Natural killer cell (primary cell): ENCODE measurements around the gene ARRDC1. TPM values are rescaled to one million over a fixed set of nuclear protein-coding genes. Genes with fewer than 3 reads are reported as not detected.

ENCODE experiments used
- ATAC-seq, 3 donors: fragments of 150-1000 bp in 2 of 3; fragments of 200-7000 bp in 1 of 3; cut with Tn5 transposase; 1 replicate in 1 of 3; 2 replicates in 2 of 3; pipeline ENCODE4 v1.10.0; 2021; ENCODE audit warnings: mild to moderate bottlenecking in 2 of 3, moderate library complexity in 2 of 3
- DNase-seq, 2 donors: peaks; one replicate each; pipeline versions ENCODE4 v3.0.0 to v3.0.0-alpha.2; 2013 to 2021; ENCODE audit warnings: mixed read lengths in 1 of 2
- H3K27ac ChIP-seq: one replicate; pipeline ENCODE4 v1.5.1; 2013; ENCODE audit warnings: mild to moderate bottlenecking, low read length
- H3K27me3 ChIP-seq: one replicate; pipeline ENCODE4 v1.6.1; 2013; ENCODE audit warnings: low read length; ENCODE audit not compliant: control insufficient read depth, insufficient read depth
- H3K36me3 ChIP-seq: one replicate; pipeline ENCODE4 v1.6.1; 2013; ENCODE audit warnings: low read length; ENCODE audit not compliant: control insufficient read depth, insufficient read depth
- H3K4me1 ChIP-seq: one replicate; pipeline ENCODE4 v1.6.1; 2013; ENCODE audit warnings: low read length; ENCODE audit not compliant: control insufficient read depth, insufficient read depth
- H3K4me3 ChIP-seq: one replicate; pipeline ENCODE4 v1.5.1; 2013; ENCODE audit warnings: low read length
- H3K9me3 ChIP-seq: one replicate; pipeline ENCODE4 v1.6.1; 2013; ENCODE audit warnings: low read length; ENCODE audit not compliant: control insufficient read depth, insufficient read depth
- H3K27ac Mint-ChIP-seq, 2 donors: one replicate each; pipeline ENCODE4 v1.8.0; 2022; ENCODE audit warnings: mild to moderate bottlenecking in 2 of 2, mixed read lengths in 2 of 2, moderate library complexity in 1 of 2
- H3K27me3 Mint-ChIP-seq, 2 donors: one replicate each; pipeline ENCODE4 v1.8.0; 2022; ENCODE audit warnings: low read depth in 2 of 2, mixed read lengths in 2 of 2
- H3K36me3 Mint-ChIP-seq: one replicate; pipeline ENCODE4 v1.8.0; 2022; ENCODE audit warnings: mixed read lengths
- H3K4me1 Mint-ChIP-seq, 2 donors: one replicate each; pipeline ENCODE4 v1.8.0; 2022; ENCODE audit warnings: mixed read lengths in 2 of 2
- H3K4me3 Mint-ChIP-seq: one replicate; pipeline ENCODE4 v1.8.0; 2022; ENCODE audit warnings: mild to moderate bottlenecking, moderate library complexity, mixed read lengths
- H3K9me3 Mint-ChIP-seq, 2 donors: one replicate each; pipeline ENCODE4 v1.8.0; 2022; ENCODE audit warnings: mixed read lengths in 2 of 2
- CTCF ChIP-seq: fragments of 200-600 bp; IDR thresholded peaks from one replicate; pipeline ENCODE4 v1.8.0; 2022; ENCODE audit warnings: antibody characterized with exemption
- WGBS: methylation state at CpG from one replicate; pipeline ENCODE4 v1.1.7; 2013; ENCODE audit warnings: missing lambda C conversion rate; ENCODE audit not compliant: insufficient coverage; 5-methylcytosine and 5-hydroxymethylcytosine counted together
- intact Hi-C: fragments of 100-400 bp; cut with micrococcal nuclease; formaldehyde crosslinking; loops from one replicate; pipeline ENCODE4 v1.14.2; 2022
- total RNA-seq, 4 donors: library from RNA; stranded (reverse); fragments of 120-200 nt in 1 of 4; gene quantifications; one replicate each; pipeline versions ENCODE4 v1.2.3 to v1.2.4, GENCODE V29; 2013 to 2022

Gene ARRDC1
- total RNA-seq, 3 donors from 2014 or later (not counting 1 experiment from before 2014, with no cell fraction given): 80.7 to 105 (median 92.9) TPM

GRCh38 chr9:137570566-137570965, 34.9 kb upstream of the ARRDC1 start:
- intact Hi-C loops: no loop called here
- Mint-ChIP-seq H3K4me1 (peaks cover 7 to 23% of the 10 kb centered on the region in 2 donors), H3K4me3 (no peak overlapping the region), H3K27ac (peak overlapping the region in 1 of 2 donors; percentile 67), H3K9me3 (no peaks in the 10 kb centered on the region), H3K27me3 (no peaks in the 10 kb centered on the region), H3K36me3 (peaks cover 10% of the 10 kb centered on the region)
- Histone ChIP-seq H3K9me3 (no peaks in the 10 kb centered on the region), H3K4me1 (no peaks in the 10 kb centered on the region), H3K36me3 (peaks cover 15% of the 10 kb centered on the region), H3K4me3 (no peak overlapping the region), H3K27me3 (no peaks in the 10 kb centered on the region), H3K27ac (no peak overlapping the region)
- whole genome bisulfite sequencing: 98% methylated on average over 3 of the region's 3 CpGs
- ATAC-seq (no peak), DNase-seq (no peak)
- no peak for TF ChIP-seq CTCF

GRCh38 chr9:137574192-137574591, 31.3 kb upstream of the ARRDC1 start:
- Histone ChIP-seq H3K27ac (no peak overlapping the region), H3K4me1 (peaks cover 20% of the 10 kb centered on the region), H3K36me3 (peaks cover 19% of the 10 kb centered on the region), H3K4me3 (no peak overlapping the region), H3K9me3 (no peaks in the 10 kb centered on the region), H3K27me3 (no peaks in the 10 kb centered on the region)
- H3K27ac Mint-ChIP-seq: no peak overlapping the region
- no peak for DNase-seq
- H3K27me3 Mint-ChIP-seq: no peaks in the 10 kb centered on the region
- intact Hi-C loops: no loop called here
- peaks cover 28 to 31% of the 10 kb centered on the region in 2 donors for H3K4me1 Mint-ChIP-seq
- H3K4me3 Mint-ChIP-seq: no peak overlapping the region
- no peak for TF ChIP-seq CTCF
- H3K36me3 Mint-ChIP-seq: peaks cover 10% of the 10 kb centered on the region
- no peak for ATAC-seq
- no peaks in the 10 kb centered on the region for H3K9me3 Mint-ChIP-seq
- WGBS: 95% methylated on average over 10 of the region's 10 CpGs

GRCh38 chr9:137575364-137575715, 30.1 kb upstream of the ARRDC1 start:
- Histone ChIP-seq H3K4me1 (peaks cover 23% of the 10 kb centered on the region), H3K4me3 (no peak overlapping the region), H3K27ac (no peak overlapping the region), H3K36me3 (peaks cover 19% of the 10 kb centered on the region), H3K27me3 (no peaks in the 10 kb centered on the region), H3K9me3 (no peaks in the 10 kb centered on the region)
- intact Hi-C loops: no loop called here
- Mint-ChIP-seq H3K9me3 (no peaks in the 10 kb centered on the region), H3K4me1 (peaks cover 28 to 32% of the 10 kb centered on the region in 2 donors), H3K36me3 (peaks cover 10% of the 10 kb centered on the region), H3K27me3 (no peaks in the 10 kb centered on the region), H3K4me3 (no peak overlapping the region), H3K27ac (peak overlapping the region in 1 of 2 donors; percentile 59)
- DNase-seq (peak in 1 of 2 donors; percentile 32), ATAC-seq (no peak)
- 93% methylated on average over 9 of the region's 9 CpGs for WGBS
- TF ChIP-seq CTCF: no peak

- intact Hi-C loops: no loop called here
- peaks cover 10% of the 10 kb centered on the region for H3K36me3 Mint-ChIP-seq
- Histone ChIP-seq H3K27ac (no peak overlapping the region), H3K9me3 (no peaks in the 10 kb centered on the region), H3K4me1 (peaks cover 23% of the 10 kb centered on the region), H3K27me3 (no peaks in the 10 kb centered on the region), H3K4me3 (no peak overlapping the region), H3K36me3 (peaks cover 19% of the 10 kb centered on the region)
- TF ChIP-seq CTCF: no peak
- H3K4me3 Mint-ChIP-seq: peak overlapping the region; percentile 49
- ATAC-seq (no peak), DNase-seq (no peak)
- no peaks in the 10 kb centered on the region for H3K9me3 Mint-ChIP-seq
- H3K4me1 Mint-ChIP-seq: peaks cover 26 to 28% of the 10 kb centered on the region in 2 donors
- H3K27me3 Mint-ChIP-seq: no peaks in the 10 kb centered on the region
- 73% methylated on average over 12 of the region's 12 CpGs for WGBS
- peak overlapping the region in 1 of 2 donors; percentile 59 for H3K27ac Mint-ChIP-seq
These were observed 29.6 kb upstream of the ARRDC1 start for GRCh38 chr9:137575716-137576411.
